Measurements from ENCODE around the gene ERCC6L2.

DNA sequence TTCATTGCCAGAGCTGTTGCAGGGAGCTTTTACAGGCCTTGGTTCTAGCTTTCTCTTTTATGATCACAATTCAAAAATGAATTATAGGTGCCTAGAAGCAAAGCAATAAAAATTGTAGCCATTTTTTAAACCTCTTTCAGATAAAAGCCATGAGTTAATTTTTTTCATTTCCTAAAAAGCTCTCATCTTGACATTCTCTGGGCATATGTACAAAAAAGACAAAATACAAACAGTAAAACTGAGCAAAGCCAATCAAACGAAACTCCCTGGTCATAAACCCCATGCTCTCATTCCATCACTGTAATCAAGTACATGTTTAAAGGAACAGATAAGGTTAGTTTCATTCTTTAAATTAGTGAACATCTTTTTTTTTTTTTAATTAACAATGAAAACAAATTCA lies 101.9 kb downstream of the ERCC6L2 start:
- TF ChIP-seq GATA3 (IDR thresholded peaks at IDR 0.05; ENCODE audit: low read depth, low read length) (no peak), GATA2 (IDR thresholded peaks at IDR 0.05; ENCODE audit: low read depth, low read length) (no peak)

Measured in SH-SY5Y (cell line).